HG03045 (cell line): Measurements from ENCODE around the gene ALB.

ENCODE experiments used
- ATAC-seq: cut with Tn5 transposase; IDR thresholded peaks from one replicate; pipeline ENCODE4 v1.9.1; 2021; ENCODE audit warnings: mild to moderate bottlenecking, moderate library complexity; ENCODE audit not compliant: unreplicated experiment

The ALB gene

GRCh38 chr4:73450398-73451004 is 46.4 kb downstream of the ALB start:
- no peak for ATAC-seq

GRCh38 chr4:73451404-73451803 is 47.3 kb downstream of the ALB start:
- ATAC-seq = no peak

GRCh38 chr4:73451981-73452747 is 48.1 kb downstream of the ALB start:
- ATAC-seq = no peak

- ATAC-seq = no peak
Measured at GRCh38 chr4:73452953-73453700, 49.0 kb downstream of the ALB start.

DNA sequence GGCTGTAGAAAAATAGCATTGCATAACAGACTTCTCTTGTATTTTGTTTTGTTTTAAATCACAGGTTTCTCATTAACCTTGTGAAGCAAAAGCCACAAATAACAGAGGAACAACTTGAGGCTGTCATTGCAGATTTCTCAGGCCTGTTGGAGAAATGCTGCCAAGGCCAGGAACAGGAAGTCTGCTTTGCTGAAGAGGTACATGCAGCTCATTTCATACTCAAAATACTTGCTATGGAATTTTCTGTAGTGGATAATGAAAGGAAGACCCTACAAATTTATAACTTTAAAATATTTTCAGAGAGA is 49.6 kb downstream of the ALB start:
- no peak for ATAC-seq

GRCh38 chr4:73454920-73455319 is 50.8 kb downstream of the ALB start:
- no peak for ATAC-seq

- ATAC-seq = no peak
Measured at GRCh38 chr4:73456177-73457022, 52.3 kb downstream of the ALB start.

DNA sequence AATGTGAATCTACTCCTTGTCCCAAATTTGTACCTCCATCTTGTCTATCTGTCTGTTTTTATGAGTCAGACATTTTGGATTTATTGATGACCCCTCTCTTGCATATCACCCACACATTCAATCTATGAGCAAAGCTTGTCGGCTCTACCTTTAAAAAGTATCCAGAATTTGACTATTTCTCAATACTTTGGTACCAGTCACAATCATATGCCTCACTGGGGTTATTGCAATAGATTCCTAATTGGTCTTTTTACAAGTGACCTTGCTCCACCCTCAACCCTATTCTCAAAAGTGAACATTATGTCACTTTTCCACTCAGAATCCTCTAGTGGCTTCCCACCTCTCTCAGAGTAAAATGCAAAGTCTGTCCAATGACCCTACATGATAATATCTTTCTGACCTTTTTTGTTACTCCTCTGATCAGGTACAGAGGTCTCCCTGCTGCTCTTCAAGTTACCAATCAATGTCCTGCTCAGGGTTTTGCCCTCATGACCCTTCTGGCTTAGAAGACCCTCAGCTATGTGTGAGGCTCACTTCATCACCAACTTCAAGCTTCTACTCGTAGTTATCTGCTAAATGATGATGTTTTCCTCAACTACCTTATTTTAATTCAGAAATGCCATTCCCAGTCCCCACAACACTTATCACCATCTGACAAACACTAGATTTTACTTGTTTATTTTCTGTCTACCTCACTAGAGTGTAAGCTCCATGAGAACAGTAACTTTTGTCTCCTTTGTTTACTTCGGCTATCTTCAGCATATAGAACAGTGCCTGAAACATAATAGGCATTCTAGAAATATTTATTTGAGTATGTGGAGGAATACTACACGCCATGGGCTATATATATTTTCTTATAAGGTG is 54.3 kb downstream of the ALB start:
- ATAC-seq = no peak

DNA sequence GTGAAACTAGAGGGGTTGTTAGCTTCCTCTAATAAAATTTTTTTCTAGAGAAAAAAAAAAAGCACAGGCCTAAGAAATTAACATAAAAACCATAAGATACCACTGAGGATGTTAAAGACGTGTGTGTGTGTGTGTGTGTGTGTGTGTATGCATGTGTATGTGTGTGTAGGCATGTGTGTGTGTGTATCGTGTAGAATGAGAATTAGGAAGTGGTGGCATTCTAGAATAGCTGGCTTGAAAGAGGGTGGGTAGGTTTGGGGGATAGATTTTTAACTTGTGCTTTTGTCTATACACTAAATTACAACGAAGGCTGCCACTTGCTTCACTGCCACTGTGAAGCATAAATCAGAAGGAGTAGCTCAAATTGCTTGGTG is 54.9 kb downstream of the ALB start:
- ATAC-seq = no peak

GRCh38 chr4:73460913-73461522 is 56.9 kb downstream of the ALB start:
- no peak for ATAC-seq

- no peak for ATAC-seq
Measured at GRCh38 chr4:73468170-73468569, 64.1 kb downstream of the ALB start.

DNA sequence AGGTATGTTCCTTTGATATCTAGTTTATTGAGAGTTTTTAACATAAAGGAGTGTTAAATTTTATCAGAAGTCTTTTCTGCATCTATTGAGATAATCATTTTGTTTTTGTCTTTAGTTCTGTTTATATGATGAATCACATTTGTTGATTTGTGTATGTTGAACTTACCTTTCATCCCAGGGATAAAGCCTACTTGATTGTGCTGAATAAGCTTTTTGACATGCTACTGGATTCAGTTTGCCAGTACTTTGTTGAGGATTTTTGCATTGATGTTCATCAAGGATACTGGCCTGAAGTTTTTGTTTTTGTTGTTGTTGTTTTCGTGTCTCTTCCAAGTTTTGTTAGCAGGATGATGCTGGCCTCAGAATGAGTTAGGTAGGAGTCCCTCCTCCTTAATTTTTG is 66.6 kb downstream of the ALB start:
- ATAC-seq = no peak
